Right ventricle myocardium inferior (tissue), 1 donor: Measurements from ENCODE around the gene KRTAP10-11. TPM values are rescaled to one million over a fixed set of nuclear protein-coding genes. Genes with fewer than 3 reads are reported as not detected.
"Not testable (repeated sequence)": the region's sequence is repeated elsewhere in the genome, so short reads cannot be mapped to it uniquely, and the experiment has no call there.

Experiments used
- ATAC-seq: fragments of 200-7000 bp; cut with Tn5 transposase; one replicate; pipeline ENCODE4 v1.9.1; 2020; ENCODE audit warnings: mild to moderate bottlenecking, moderate library complexity
- DNase-seq: peaks from one replicate; pipeline ENCODE4 v3.0.0; 2021; ENCODE audit errors: missing footprints
- intact Hi-C: fragments of 100-400 bp; cut with DNase I; formaldehyde crosslinking; loops from one replicate; pipeline ENCODE4 v1.11.0; 2022
- total RNA-seq: library from RNA; stranded (reverse); fragmentation: NEBNext Ultra II Directional; extraction: Animal tissue kit (Norgen Biotek cat#: 25700); gene quantifications from one replicate; pipeline ENCODE4 v1.2.1, GENCODE V29; 2021
- donor health status: DM: no; HTN: yes; CAD: no; lungs with severe emphysema.

Gene KRTAP10-11
- total RNA-seq, 1 donor from 2014 or later: not detected

- intact Hi-C loops: no loop called here
- DNase-seq: no peak
Observed at GRCh38 chr21:44684483-44684882, 38.3 kb downstream of the KRTAP10-11 start.

DNA sequence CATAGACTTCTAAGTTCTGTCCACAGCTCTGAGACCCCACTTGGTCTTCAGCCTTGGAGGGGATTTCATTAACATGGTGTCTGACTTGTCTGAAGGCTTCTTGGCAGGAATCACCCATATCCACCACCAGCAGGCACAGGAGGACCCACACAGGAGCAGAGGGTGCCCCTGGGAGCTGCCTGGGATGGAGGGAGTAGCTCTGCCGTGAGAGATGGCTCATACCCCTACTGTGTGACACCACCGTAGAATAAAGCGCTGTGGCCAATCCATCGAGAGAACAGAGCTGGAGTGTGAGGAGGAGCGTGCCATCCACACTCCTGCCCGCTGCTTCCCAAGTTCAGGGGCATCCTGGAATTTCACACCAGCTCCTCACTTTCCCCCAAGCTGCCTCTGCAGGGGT lies 38.8 kb downstream of the KRTAP10-11 start:
- intact Hi-C loops: not testable (repeated sequence)

More at GRCh38 chr21:44684483-44684882, 38.3 kb downstream of the KRTAP10-11 start:
- ATAC-seq: no peak

GRCh38 chr21:44686000-44686781 lies 40.0 kb downstream of the KRTAP10-11 start:
- intact Hi-C loops: no loop called here
- DNase-seq (no peak), ATAC-seq (no peak)

More for the DNA sequence above, 38.8 kb downstream of the KRTAP10-11 start:
- not testable (repeated sequence) for DNase-seq, ATAC-seq

GRCh38 chr21:44686843-44687561 lies 40.8 kb downstream of the KRTAP10-11 start:
- ATAC-seq (no peak), DNase-seq (no peak)
- intact Hi-C loops: no loop called here

DNA sequence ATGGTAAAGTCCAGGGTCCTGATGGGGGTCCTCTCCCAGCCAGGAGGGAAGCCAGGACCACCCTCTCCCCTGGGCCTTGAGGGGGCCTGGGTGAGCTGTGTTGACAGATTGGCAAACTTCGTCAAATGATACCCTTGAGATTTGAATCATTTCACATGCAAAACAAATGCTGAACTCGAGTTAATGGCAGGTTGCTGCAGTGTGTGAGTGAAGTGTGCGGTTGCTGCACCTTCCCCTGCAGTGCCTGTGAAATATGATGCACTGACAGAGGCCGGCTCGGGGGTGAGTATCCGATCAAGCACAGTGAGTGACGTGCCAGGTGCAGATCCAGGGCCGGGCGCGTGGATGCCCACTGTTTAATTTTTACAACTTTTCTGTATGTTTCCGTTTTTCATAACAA lies 41.5 kb downstream of the KRTAP10-11 start:
- no peak for DNase-seq
- no peak for ATAC-seq
- intact Hi-C loops: no loop called here

DNA sequence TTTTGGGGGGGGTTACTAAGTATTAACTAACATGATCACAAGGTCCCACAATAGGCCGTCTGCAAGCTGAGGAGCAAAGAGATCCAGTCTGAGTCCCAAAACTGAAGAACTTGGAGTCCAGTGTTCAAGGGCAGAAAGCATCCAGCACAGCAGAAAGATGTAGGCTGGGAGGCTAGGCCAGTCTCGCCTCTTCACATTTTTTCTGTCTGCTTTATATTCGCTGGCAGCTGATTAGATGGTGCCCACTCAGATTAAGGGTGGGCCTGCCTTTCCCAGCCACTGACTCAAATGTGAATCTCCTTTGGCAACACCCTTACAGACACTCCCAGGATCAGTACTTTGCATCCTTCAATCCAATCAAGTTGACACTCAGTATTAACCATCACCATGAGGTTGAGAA lies 43.5 kb downstream of the KRTAP10-11 start:
- intact Hi-C loops, ATAC-seq, DNase-seq: not testable (repeated sequence)

DNA sequence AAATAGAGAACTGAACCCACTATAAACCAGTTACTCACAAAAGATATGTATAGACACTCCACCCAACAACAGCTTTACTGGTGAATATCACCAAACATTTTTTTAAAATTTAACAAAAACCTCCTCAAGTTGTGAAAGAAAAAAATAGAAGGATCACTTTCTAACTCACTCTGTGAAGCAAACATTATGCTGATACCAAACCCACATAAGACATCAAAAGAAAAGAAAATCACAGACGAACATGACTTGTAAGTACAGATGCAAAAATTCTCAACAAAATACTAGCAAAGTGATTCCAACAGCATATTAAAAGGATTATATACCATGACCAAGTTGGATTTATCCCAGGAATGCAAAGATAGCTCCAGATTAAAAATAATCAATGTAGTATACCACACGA lies 45.5 kb downstream of the KRTAP10-11 start:
- no peak for DNase-seq
- intact Hi-C loops: no loop called here
- ATAC-seq: no peak

DNA sequence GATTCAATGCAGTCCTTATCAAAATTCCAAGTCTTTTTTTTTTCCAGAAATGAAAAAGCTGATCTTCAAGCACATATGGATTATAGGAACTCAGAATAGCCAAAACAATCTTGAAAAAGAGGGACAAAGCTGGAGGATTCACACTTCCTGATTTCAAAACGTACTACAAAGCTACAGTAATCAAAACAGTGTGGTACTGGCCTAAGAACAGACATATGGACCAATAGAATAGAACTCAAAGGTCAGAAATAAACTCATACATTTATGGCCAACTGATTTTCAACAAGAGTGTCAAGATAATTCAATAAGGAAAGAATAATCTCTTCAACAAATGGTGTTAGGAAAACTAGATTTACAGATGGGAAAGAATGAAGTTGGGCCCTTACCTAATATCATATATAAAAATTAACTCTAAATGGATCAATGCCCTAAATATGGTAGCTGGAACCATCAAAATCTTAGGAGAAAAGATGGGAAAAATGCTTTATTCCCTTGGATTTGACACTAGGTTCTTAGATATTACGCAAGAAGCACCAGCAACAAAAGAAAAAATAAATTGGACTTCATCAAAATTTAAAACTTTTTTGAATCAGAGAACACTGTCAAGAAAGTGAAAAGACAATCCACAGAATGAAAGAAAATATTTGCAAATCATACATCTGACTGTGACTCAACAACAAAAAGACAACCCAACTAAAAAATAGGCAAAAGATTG lies 46.7 kb downstream of the KRTAP10-11 start:
- intact Hi-C loops: no loop called here
- DNase-seq (no peak), ATAC-seq (no peak)

- no peak for DNase-seq
- ATAC-seq: no peak
- intact Hi-C loops: no loop called here
Observed at GRCh38 chr21:44694776-44695175, 48.6 kb downstream of the KRTAP10-11 start.

GRCh38 chr21:44695184-44695583 lies 49.0 kb downstream of the KRTAP10-11 start:
- intact Hi-C loops: no loop called here
- DNase-seq (no peak), ATAC-seq (no peak)

GRCh38 chr21:44695641-44696040 lies 49.4 kb downstream of the KRTAP10-11 start:
- intact Hi-C loops: no loop called here
- no peak for DNase-seq
- ATAC-seq: no peak

GRCh38 chr21:44696572-44696971 lies 50.4 kb downstream of the KRTAP10-11 start:
- no peak for DNase-seq
- ATAC-seq: no peak

More at GRCh38 chr21:44696572-44696971, 50.4 kb downstream of the KRTAP10-11 start:
- intact Hi-C loops: no loop called here

Other genes with a start within 250 kb of the KRTAP10-11 start
- 3.3 TPM for gene LRRC3, start 190.9 kb upstream of the KRTAP10-11 start, total RNA-seq
- gene KRTAP10-1, start 106.2 kb upstream of the KRTAP10-11 start, total RNA-seq: not detected
- gene KRTAP10-2, start 94.9 kb upstream of the KRTAP10-11 start, total RNA-seq: not detected
- not detected for gene KRTAP10-3, start 87.6 kb upstream of the KRTAP10-11 start, total RNA-seq
- not detected for gene KRTAP10-4, start 72.7 kb upstream of the KRTAP10-11 start, total RNA-seq
- gene KRTAP10-5, start 65.8 kb upstream of the KRTAP10-11 start, total RNA-seq: not detected
- gene KRTAP10-6, start 53.9 kb upstream of the KRTAP10-11 start, total RNA-seq: not detected
- not detected for gene KRTAP10-7, start 45.8 kb upstream of the KRTAP10-11 start, total RNA-seq
- not detected for gene KRTAP10-8, start 34.3 kb upstream of the KRTAP10-11 start, total RNA-seq
- not detected for gene KRTAP10-9, start 19.3 kb upstream of the KRTAP10-11 start, total RNA-seq
- not detected for gene KRTAP10-10, start 9.1 kb upstream of the KRTAP10-11 start, total RNA-seq
- gene KRTAP12-4, start 8.2 kb downstream of the KRTAP10-11 start, total RNA-seq: not detected
- not detected for gene KRTAP12-3, start 11.5 kb downstream of the KRTAP10-11 start, total RNA-seq
- gene KRTAP12-2, start 20.5 kb downstream of the KRTAP10-11 start, total RNA-seq: not detected
- not detected for gene KRTAP12-1, start 35.7 kb downstream of the KRTAP10-11 start, total RNA-seq
- gene KRTAP10-12, start 50.8 kb downstream of the KRTAP10-11 start, total RNA-seq: not detected
- gene TSPEAR, start 65.2 kb downstream of the KRTAP10-11 start, total RNA-seq: 0.65 TPM
- 66.6 TPM for gene UBE2G2, start 155.4 kb downstream of the KRTAP10-11 start, total RNA-seq
- 73.9 TPM for gene SUMO3, start 171.6 kb downstream of the KRTAP10-11 start, total RNA-seq
- 160 TPM for gene PTTG1IP, start 227.3 kb downstream of the KRTAP10-11 start, total RNA-seq